NCI-H526 (cell line): ENCODE measurements around the gene PHACTR2.

Source experiments
- DNase-seq, 2 experiments: peaks; one replicate each; lab custom pipeline; 2025; lab: John Stamatoyannopoulos, UW

The PHACTR2 gene

GRCh38 chr6:143675382-143675900, 2.3 kb upstream of the PHACTR2 start:
- DNase-seq: no peak

GRCh38 chr6:143675946-143676345, 1.8 kb upstream of the PHACTR2 start:
- DNase-seq: no peak

- no peak for DNase-seq
Measured at GRCh38 chr6:143676437-143677045, 1.2 kb upstream of the PHACTR2 start.

- DNase-seq: no peak
Measured at GRCh38 chr6:143677577-143677890, 231 bp upstream of the PHACTR2 start.

GRCh38 chr6:143679041-143679440, 1.3 kb downstream of the PHACTR2 start:
- no peak for DNase-seq

- DNase-seq: no peak
Measured at GRCh38 chr6:143680141-143680540, 2.4 kb downstream of the PHACTR2 start.

GRCh38 chr6:143682805-143683204, 5.0 kb downstream of the PHACTR2 start:
- DNase-seq: no peak

- no peak for DNase-seq
Measured at GRCh38 chr6:143684486-143684885, 6.7 kb downstream of the PHACTR2 start.

- DNase-seq: no peak
Measured at GRCh38 chr6:143685653-143686052, 7.9 kb downstream of the PHACTR2 start.

- no peak for DNase-seq
Measured at GRCh38 chr6:143687591-143687990, 9.8 kb downstream of the PHACTR2 start.

GRCh38 chr6:143688681-143689080, 10.9 kb downstream of the PHACTR2 start:
- no peak for DNase-seq

GRCh38 chr6:143689852-143690251, 12.1 kb downstream of the PHACTR2 start:
- no peak for DNase-seq

- no peak for DNase-seq
Measured at GRCh38 chr6:143691155-143691554, 13.4 kb downstream of the PHACTR2 start.

- no peak for DNase-seq
Measured at GRCh38 chr6:143691900-143692636, 14.3 kb downstream of the PHACTR2 start.

GRCh38 chr6:143692696-143693095, 14.9 kb downstream of the PHACTR2 start:
- DNase-seq: no peak

GRCh38 chr6:143694013-143694412, 16.2 kb downstream of the PHACTR2 start:
- no peak for DNase-seq

GRCh38 chr6:143694560-143694959, 16.8 kb downstream of the PHACTR2 start:
- DNase-seq: no peak

- DNase-seq: no peak
Measured at GRCh38 chr6:143695130-143695968, 17.6 kb downstream of the PHACTR2 start.

GRCh38 chr6:143695969-143696663, 18.4 kb downstream of the PHACTR2 start:
- DNase-seq: no peak

GRCh38 chr6:143696664-143697000, 18.9 kb downstream of the PHACTR2 start:
- no peak for DNase-seq

GRCh38 chr6:143697076-143697800, 19.5 kb downstream of the PHACTR2 start:
- no peak for DNase-seq

GRCh38 chr6:143698329-143698728, 20.6 kb downstream of the PHACTR2 start:
- no peak for DNase-seq
